GM12878 (cell line): ENCODE results near the gene PLEKHG2. TPM values are rescaled to one million over a fixed set of nuclear protein-coding genes. Genes with fewer than 3 reads are reported as not detected.

Experiments used
- ATAC-seq: fragments of 200-7000 bp; cut with Tn5 transposase; 3 replicates; pipeline ENCODE4 v1.9.1; 2020; ENCODE audit warnings: mild to moderate bottlenecking, moderate library complexity
- Bru-seq: library from RNA; stranded (reverse); fragments of 400-500 nt; gene quantifications from one replicate; lab custom pipeline; 2021; lab: Mats Ljungman, UMichigan
- BruChase-seq, 2 experiments: library from RNA; stranded (reverse); fragments of 400-500 nt; gene quantifications; one replicate each; lab custom pipeline; 2021; lab: Mats Ljungman, UMichigan
- BruUV-seq: library from RNA; stranded (reverse); fragments of 400-500 nt; replicated peaks from 2 replicates; lab custom pipeline; 2021; lab: Mats Ljungman, UMichigan
- CTCF ChIA-PET: fragments of 300-600 bp; sonication (Branson Sonifier 250); formaldehyde crosslinking; extraction: SDS; loops from one replicate; lab custom pipeline; 2021; ENCODE audit warnings: inconsistent platforms; lab: Yijun Ruan, JAX
- POLR2A ChIA-PET: fragments of 350-600 bp; formaldehyde crosslinking; extraction: SDS; loops from one replicate; lab custom pipeline; 2021; ENCODE audit warnings: inconsistent platforms; lab: Charles Lee
- RAD21 ChIA-PET: fragments of 300-600 bp; sonication (Branson Sonifier 250); formaldehyde crosslinking; loops from one replicate; lab custom pipeline; 2023; ENCODE audit warnings: antibody characterized with exemption; ENCODE audit not compliant: unreplicated experiment; lab: Charles Lee
- SMC1A ChIA-PET: fragments of 300-600 bp; sonication (Branson Sonifier 250); formaldehyde crosslinking; loops from one replicate; lab custom pipeline; 2023; ENCODE audit not compliant: unreplicated experiment, uncharacterized antibody; lab: Charles Lee
- DNase-seq: peaks from one replicate; pipeline ENCODE4 v3.0.0-alpha.2; 2011; ENCODE audit warnings: low read depth, low spot score
- FAIRE-seq: peaks from 3 replicates; lab custom pipeline; 2011; peaks lifted over from hg19 to GRCh38; lab: Jason Lieb, UNC
- H2AFZ ChIP-seq: 2 replicates; pipeline ENCODE4 v1.6.0; 2011; ENCODE audit warnings: low read depth, low read length, control low read depth; ENCODE audit not compliant: control insufficient read depth
- H3K27ac ChIP-seq: 2 replicates; pipeline ENCODE4 v1.5.1; 2011; ENCODE audit warnings: control low read depth; ENCODE audit not compliant: control insufficient read depth, insufficient read depth
- H3K27me3 ChIP-seq, 2 experiments: replicated peaks in 1 of 2; 2 replicates each; pipeline versions ENCODE4 v1.6.0 to v1.6.1; 2011; ENCODE audit warnings: low read length in 1 of 2; ENCODE audit not compliant: control insufficient read depth in 2 of 2, insufficient read depth in 2 of 2
- H3K36me3 ChIP-seq, 2 experiments: 2 replicates each; pipeline ENCODE4 v1.5.1; 2011; ENCODE audit warnings: low read length in 1 of 2; ENCODE audit not compliant: control insufficient read depth in 2 of 2, insufficient read depth in 2 of 2
- H3K4me1 ChIP-seq: 2 replicates; pipeline ENCODE4 v1.6.1; 2011; ENCODE audit warnings: mild to moderate bottlenecking, low read length, moderate library complexity, mixed read lengths; ENCODE audit not compliant: control insufficient read depth, insufficient read depth
- H3K4me2 ChIP-seq: 2 replicates; pipeline ENCODE4 v1.6.0; 2011; ENCODE audit warnings: control low read depth; ENCODE audit not compliant: control insufficient read depth, insufficient read depth
- H3K4me3 ChIP-seq: fragments of 200-600 bp; sonication (generic); 2 replicates; pipeline ENCODE4 v1.5.1; 2016
- H3K79me2 ChIP-seq: 2 replicates; pipeline ENCODE4 v1.6.0; 2011; ENCODE audit warnings: low read length; ENCODE audit not compliant: control insufficient read depth, insufficient read depth
- H3K9ac ChIP-seq: 2 replicates; pipeline ENCODE4 v1.8.0; 2011; ENCODE audit warnings: low read length, control low read depth, mixed read lengths; ENCODE audit not compliant: control insufficient read depth, insufficient read depth
- H3K9me3 ChIP-seq: replicated peaks from 3 replicates; pipeline ENCODE4 v1.5.1; 2011; ENCODE audit warnings: mild to moderate bottlenecking, low read length; ENCODE audit not compliant: control insufficient read depth, insufficient read depth
- H4K20me1 ChIP-seq: 2 replicates; pipeline ENCODE4 v1.6.0; 2011; ENCODE audit not compliant: control insufficient read depth, insufficient read depth
- BCLAF1 ChIP-seq: fragments of 450-650 bp; IDR thresholded peaks from 2 replicates; pipeline ENCODE4 v1.6.1; 2017; ENCODE audit warnings: antibody characterized with exemption, mild to moderate bottlenecking, moderate library complexity
- CHD4 ChIP-seq: fragments of 200-600 bp; sonication (generic); IDR thresholded peaks from 2 replicates; pipeline ENCODE4 v1.6.1; 2016; ENCODE audit warnings: mild to moderate bottlenecking
- HCFC1 ChIP-seq: fragments of 150-350 bp; IDR thresholded peaks from 2 replicates; pipeline ENCODE4 v1.6.1; 2014; ENCODE audit warnings: low read length
- JUNB ChIP-seq: IDR thresholded peaks from 2 replicates; pipeline ENCODE4 v1.6.1; 2016; ENCODE audit warnings: antibody characterized with exemption, mild to moderate bottlenecking
- NFIC ChIP-seq: IDR thresholded peaks from 2 replicates; pipeline ENCODE4 v1.6.1; 2012; ENCODE audit warnings: low read depth, mild to moderate bottlenecking, inconsistent platforms, low read length, moderate library complexity
- NRF1 ChIP-seq: conservative IDR thresholded peaks from 2 replicates; pipeline ENCODE4 v1.6.1; 2011; ENCODE audit warnings: mild to moderate bottlenecking, low read depth, low read length, improper control_type of control experiment
- PAX5 ChIP-seq: IDR thresholded peaks from 2 replicates; pipeline ENCODE4 v1.6.1; 2011; ENCODE audit warnings: low read depth, low read length, borderline replicate concordance
- RELA ChIP-seq: fragments of 450-650 bp; IDR thresholded peaks from 2 replicates; pipeline ENCODE4 v1.8.0; 2014; ENCODE audit warnings: borderline replicate concordance; ENCODE audit not compliant: partially characterized antibody
- RFX5 ChIP-seq: IDR thresholded peaks from 2 replicates; pipeline ENCODE4 v1.6.1; 2011; ENCODE audit warnings: low read depth, low read length, improper control_type of control experiment
- SREBF2 ChIP-seq: IDR thresholded peaks from 2 replicates; pipeline ENCODE4 v1.6.1; 2012; ENCODE audit warnings: mild to moderate bottlenecking, low read length
- TBL1XR1 ChIP-seq: IDR thresholded peaks from 2 replicates; pipeline ENCODE4 v1.6.1; 2012; ENCODE audit warnings: low read depth, low read length, improper control_type of control experiment
- ZNF207 ChIP-seq: fragments of 450-650 bp; IDR thresholded peaks from 2 replicates; pipeline ENCODE4 v1.6.1; 2014; ENCODE audit warnings: antibody characterized with exemption, mild to moderate bottlenecking, borderline replicate concordance
- ZNF384 ChIP-seq: IDR thresholded peaks from 2 replicates; pipeline ENCODE4 v1.6.1; 2012; ENCODE audit warnings: low read depth, mild to moderate bottlenecking, low read length, improper control_type of control experiment, borderline replicate concordance
- ZSCAN29 ChIP-seq: fragments of 450-650 bp; IDR thresholded peaks from 2 replicates; pipeline ENCODE4 v1.6.1; 2017; ENCODE audit warnings: mild to moderate bottlenecking, moderate library complexity
- WGBS: methylation state at CpG from one replicate; pipeline ENCODE4 v1.1.6; 2016; ENCODE audit warnings: low lambda C conversion rate; ENCODE audit not compliant: insufficient replicate concordance, insufficient coverage; ENCODE audit errors: missing lambda C conversion rate; 5-methylcytosine and 5-hydroxymethylcytosine counted together
- in situ Hi-C: fragments of 300-500 bp; cut with MboI; formaldehyde crosslinking; loops from 9 replicates; pipeline ENCODE4 v1.14.3; 2018; ENCODE audit warnings: mixed read lengths
- intact Hi-C: fragments of 100-400 bp; cut with micrococcal nuclease; formaldehyde crosslinking; loops from one replicate; pipeline ENCODE4 v1.14.2; 2022; ENCODE audit not compliant: unreplicated experiment
- long read RNA-seq, 2 experiments: library from polyadenylated mRNA; unstranded; transcript quantifications; one replicate each; pipeline ENCODE4 v2.0.0, GENCODE V29; 2019 to 2020
- polyA minus RNA-seq, 3 experiments: library from RNA; depleted of rRNA, polyadenylated mRNA; stranded (reverse); fragments of >200 nt; gene quantifications; 2 replicates each; pipeline ENCODE4 v1.2.3, GENCODE V29; 2011
- polyA plus RNA-seq, 11 experiments: library from polyadenylated mRNA; depleted of rRNA in 4 of 11; unstranded in 6 of 11; stranded (reverse) in 5 of 11; fragments of >200 nt; fragmentation: Nextera tagmentation in 4 of 11; fragmentation: Illumina TruSeq in 1 of 11; extraction: Ambion mirVana in 4 of 11; extraction: Trizol in 1 of 11; gene quantifications; 1 replicate in 1 of 11; 2 replicates in 10 of 11; pipeline versions ENCODE4 v1.2.1 to v1.2.3, GENCODE V29; 2011 to 2016; ENCODE audit warnings: inconsistent platforms in 2 of 11, missing spikeins in 2 of 11, low read depth in 1 of 11
- total RNA-seq, 4 experiments: library from RNA; depleted of rRNA in 3 of 4; stranded (reverse); fragments of >200 nt in 3 of 4; fragmentation: Illumina TruSeq in 1 of 4; extraction: Trizol in 1 of 4; gene quantifications; 2 replicates each; pipeline versions ENCODE4 v1.2.1 to v1.2.3, GENCODE V29; 2013 to 2021

The PLEKHG2 gene
- total RNA-seq (2013; cell fraction: nucleolus; rRNA removed): 49.8 and 54.8 TPM in 2 replicates
- total RNA-seq (2014; rRNA removed) (13.4 and 18.1 TPM in 2 replicates), total RNA-seq (2014; rRNA removed; fragmentation: Illumina TruSeq; extraction: Trizol) (12.1 and 13.6 TPM in 2 replicates), total RNA-seq (2021) (56.6 and 62.5 TPM in 2 replicates), polyA plus RNA-seq (2011; rRNA removed) (6.3 and 10.4 TPM in 2 replicates), polyA plus RNA-seq (2014; fragmentation: Illumina TruSeq; extraction: Trizol) (17.1 and 114 TPM in 2 replicates), polyA plus RNA-seq (2014; fragmentation: Nextera tagmentation; extraction: Ambion mirVana) (1 to 10 TPM; 3.0 to 7.2 TPM), polyA plus RNA-seq (2014; rRNA removed) (25.2 and 31.8 TPM in 2 replicates), polyA plus RNA-seq (2016; fragmentation: Nextera tagmentation; extraction: Ambion mirVana) (10 to 100 TPM; 17.3 to 18.1 TPM), polyA minus RNA-seq (2011; rRNA and poly(A)+ RNA removed) (5.9 and 32.7 TPM in 2 replicates), Bru-seq, nascent RNA (percentile 71 among the genes with signal in this experiment), BruChase-seq, experiment 1, labeled RNA remaining after a 6-hour chase (percentile 81 among the genes with signal in this experiment), BruChase-seq, experiment 2, labeled RNA remaining after a 2-hour chase (percentile 79 among the genes with signal in this experiment)
- 10.5 TPM for polyA plus RNA-seq (2011; ENCODE audit: low read depth)
- polyA plus RNA-seq (2011; cell fraction: cytosol; rRNA removed): 8.8 and 23.4 TPM in 2 replicates
- 78.6 and 96.3 TPM in 2 replicates for polyA plus RNA-seq (2011; cell fraction: nucleus; rRNA removed)
- 29.4 and 34.1 TPM in 2 replicates for polyA plus RNA-seq (2012)
- polyA minus RNA-seq (2011; cell fraction: cytosol; rRNA and poly(A)+ RNA removed): 13.9 and 15.4 TPM in 2 replicates
- 20.4 and 29.4 TPM in 2 replicates for polyA minus RNA-seq (2011; cell fraction: nucleus; rRNA and poly(A)+ RNA removed)
- long read RNA-seq, experiment 1, partial matches to known transcripts: 1 of 3 reads
- long read RNA-seq, experiment 1, other reads (novel, unspliced or antisense): 2 of 3 reads
- long read RNA-seq, experiment 2, partial matches to known transcripts: 0 of 1 reads
- long read RNA-seq, experiment 2, other reads (novel, unspliced or antisense): 1 of 1 reads

GRCh38 chr19:39412100-39412866 lies at the start of gene PLEKHG2:
Gene PLEKHG2 (plus strand): TSS chr19:39412669. CDS start chr19:39414087, 1,418 bp downstream.
- Histone ChIP-seq H3K27ac (peak within 1 kb of the TSS; percentile 100), H2AFZ (peak within 1 kb of the TSS; percentile 59), H3K79me2 (peaks cover 57% of the 10 kb centered on the region), H3K36me3 (peaks cover 2 to 6% of the 10 kb centered on the region in 2 experiments; a peak in 2 of 4 replicates), H3K9ac (peak within 1 kb of the TSS; percentile 99), H3K4me1 (peaks cover 15% of the 10 kb centered on the region), H3K4me3 (peak within 1 kb of the TSS; percentile 98), H3K27me3 (no peaks in the 10 kb centered on the region), H3K4me2 (peak within 1 kb of the TSS; percentile 77), H4K20me1 (no peaks in the 10 kb centered on the region), H3K9me3 (no peaks in the 10 kb centered on the region)
- intact Hi-C loops (loop anchor here (1.0 to 10.0 kb wide), 9 partner anchors 11 to 380 kb away; partner anchors contain the start of genes EID2B, FBXO27, PAK4 and SAMD4B), in situ Hi-C loops (loop anchor here (5.0 kb wide), 1 partner anchor 290 kb away; no protein-coding TSS in a partner anchor)
- FAIRE-seq (peak; percentile 27), ATAC-seq (peak; percentile 59), DNase-seq (peak; percentile 99)
- SMC1A ChIA-PET: interaction anchor here (0.6 to 2.3 kb wide), 12 partner anchors 13 to 355 kb away, joined by 3 to 146 read pairs (median 4); partner anchors contain the start of genes EID2B, MED29, PAF1 and RPS16
- BruUV-seq: no TSS peak
- RAD21 ChIA-PET: interaction anchor here (0.6 to 2.3 kb wide), 15 partner anchors 13 to 290 kb away, joined by 3 to 159 read pairs (median 5); partner anchors contain the start of genes EID2B, GMFG, MED29 and PAF1
- CTCF ChIA-PET: interaction anchor here (0.6 to 2.3 kb wide), 23 partner anchors 8 to 424 kb away, joined by 3 to 218 read pairs (median 5); partner anchors contain the start of genes DLL3, EID2B, GMFG and MED29
- POLR2A ChIA-PET: interaction anchor here (1.0 to 2.3 kb wide), 7 partner anchors 9 to 65 kb away, joined by 4 to 40 read pairs (median 7); partner anchors contain the start of genes MED29, PAF1 and RPS16
- WGBS: 1% methylated on average over 50 of the region's 60 CpGs
- TF ChIP-seq JUNB (peak; percentile 68; the same call in 1 of the 2 replicates), RFX5 (no peak; the same call in 1 of the 2 replicates), SREBF2 (peak; percentile 99), PAX5 (0 out of 2 replicates have a peak, but pooled peaks have one; percentile 21), NFIC (no peak), NRF1 (no peak), ZNF207 (peak; percentile 98), ZNF384 (no peak), RELA (no peak), HCFC1 (no peak; the same call in none of the 2 replicates), ZSCAN29 (peak; percentile 77), BCLAF1 (no peak), CHD4 (no peak), TBL1XR1 (peak; percentile 67)
